CD4-positive, alpha-beta T cell (primary cell): ENCODE measurements around the gene OPN3. TPM values are rescaled to one million over a fixed set of nuclear protein-coding genes. Genes with fewer than 3 reads are reported as not detected.

Source experiments
- ATAC-seq: fragments of 200-7000 bp; cut with Tn5 transposase; one replicate; pipeline ENCODE4 v1.10.0; 2022; ENCODE audit warnings: mild to moderate bottlenecking; ENCODE audit not compliant: poor library complexity
- CTCF ChIA-PET: fragments of 350-600 bp; sonication (Branson Sonifier 250); formaldehyde crosslinking; loops from one replicate; lab custom pipeline; 2021; ENCODE audit warnings: antibody characterized with exemption, inconsistent platforms; lab: Charles Lee
- POLR2A ChIA-PET: fragments of 350-600 bp; sonication (Branson Sonifier 250); formaldehyde crosslinking; loops from one replicate; lab custom pipeline; 2021; ENCODE audit warnings: antibody characterized with exemption, inconsistent platforms; lab: Charles Lee
- DNase-seq, 14 experiments: peaks; one replicate each; pipeline ENCODE4 v3.0.0-alpha.2; 2013 to 2020; ENCODE audit warnings: mixed read lengths in 2 of 14
- H3K27ac ChIP-seq, 2 donors: one replicate each; pipeline versions ENCODE4 v1.5.1 to v1.7.0; 2013; ENCODE audit warnings: low read length in 2 of 2, low read depth in 1 of 2, mild to moderate bottlenecking in 1 of 2
- H3K27me3 ChIP-seq, 2 experiments: 1 replicate in 1 of 2; 2 replicates in 1 of 2; pipeline versions ENCODE4 v1.6.1 to v1.7.0; 2013; ENCODE audit warnings: low read length in 2 of 2, control low read depth in 1 of 2, mild to moderate bottlenecking in 1 of 2, moderate library complexity in 1 of 2; ENCODE audit not compliant: insufficient read depth in 2 of 2, control insufficient read depth in 1 of 2
- H3K36me3 ChIP-seq: one replicate; pipeline ENCODE4 v1.6.1; 2013; ENCODE audit warnings: low read length, control low read depth; ENCODE audit not compliant: insufficient read depth
- H3K4me1 ChIP-seq: one replicate; pipeline ENCODE4 v1.6.1; 2013; ENCODE audit warnings: low read length, control low read depth; ENCODE audit not compliant: insufficient read depth
- H3K4me3 ChIP-seq: one replicate; pipeline ENCODE4 v1.5.1; 2013; ENCODE audit warnings: mild to moderate bottlenecking, low read length, moderate library complexity
- H3K9me3 ChIP-seq, 2 experiments: 1 replicate in 1 of 2; 2 replicates in 1 of 2; pipeline versions ENCODE4 v1.6.1 to v1.7.0; 2013; ENCODE audit warnings: low read length in 2 of 2, mild to moderate bottlenecking in 2 of 2, control low read depth in 1 of 2, moderate library complexity in 1 of 2; ENCODE audit not compliant: control insufficient read depth in 1 of 2, insufficient read depth in 1 of 2
- H3K27ac Mint-ChIP-seq: one replicate; pipeline ENCODE4 v1.8.0; 2020; ENCODE audit warnings: mixed read lengths
- H3K27me3 Mint-ChIP-seq: one replicate; pipeline ENCODE4 v1.8.0; 2021; ENCODE audit warnings: mixed read lengths
- H3K36me3 Mint-ChIP-seq: one replicate; pipeline ENCODE4 v1.8.0; 2021; ENCODE audit warnings: low read depth, mixed read lengths
- H3K4me1 Mint-ChIP-seq: one replicate; pipeline ENCODE4 v1.8.0; 2021; ENCODE audit warnings: low read depth, mixed read lengths
- H3K4me3 Mint-ChIP-seq: one replicate; pipeline ENCODE4 v1.8.0; 2020; ENCODE audit warnings: mild to moderate bottlenecking, mixed read lengths
- H3K9me3 Mint-ChIP-seq: one replicate; pipeline ENCODE4 v1.8.0; 2020; ENCODE audit warnings: mixed read lengths
- intact Hi-C, 2 experiments: fragments of 100-400 bp; cut with DNase I in 1 of 2; cut with micrococcal nuclease in 1 of 2; formaldehyde crosslinking; loops; one replicate each; pipeline versions ENCODE4 v1.15.1 to v1.9.0; 2023 to 2025; cut with DNase I, micrococcal nuclease
- total RNA-seq, 174 experiments: library from RNA in 2 of 174; stranded (reverse) in 2 of 174; gene quantifications; one replicate each; pipeline ENCODE4 v1.2.3 and lab custom pipeline; 2021 to 2026
- TF ChIP-seq, protein P1 (sequence below): fragments of 200-600 bp; IDR thresholded peaks from one replicate; pipeline ENCODE4 v1.8.0; 2022; ENCODE audit warnings: antibody characterized with exemption, mild to moderate bottlenecking

Gene OPN3
- total RNA-seq, 2 experiments from 2014 or later, result 1.9 to 2.3 TPM

DNA sequence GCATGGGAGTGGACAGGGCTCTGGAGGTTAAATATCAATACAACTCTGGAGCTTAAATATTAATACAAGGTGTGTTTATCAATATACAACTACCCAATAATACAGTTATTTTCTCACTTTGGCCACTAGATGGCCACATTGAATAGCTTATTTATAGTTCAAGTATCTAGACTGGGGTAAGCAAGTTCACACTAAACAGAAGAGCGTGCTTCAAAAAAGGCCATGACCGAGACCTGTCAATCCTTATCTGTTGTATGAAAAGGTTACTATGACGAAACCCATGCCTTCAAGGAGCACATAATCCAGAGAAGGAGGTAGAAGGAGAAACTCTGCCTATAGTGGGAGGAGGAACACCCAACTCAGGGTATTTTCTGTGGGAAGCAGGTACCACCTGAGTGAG lies 29.1 kb downstream of the OPN3 start:
- Mint-ChIP-seq H3K36me3 (no peaks in the 10 kb centered on the region), H3K27me3 (no peaks in the 10 kb centered on the region), H3K4me1 (no peaks in the 10 kb centered on the region), H3K4me3 (no peak overlapping the region), H3K27ac (no peak overlapping the region), H3K9me3 (no peaks in the 10 kb centered on the region)
- H3K4me3 ChIP-seq, result no peak overlapping the region
- no peaks in the 10 kb centered on the region for H3K4me1 ChIP-seq
- POLR2A ChIA-PET, result interaction anchor here (1.2 to 2.9 kb wide), 3 partner anchors 16 to 285 kb away, joined by 3 to 23 read pairs (median 5); partner anchors contain the start of gene EXO1
- ATAC-seq (peak; percentile 93), DNase-seq (peak in 5 of 14 experiments; percentile 5 to 76 (median 68))
- no peaks in the 10 kb centered on the region for H3K9me3 ChIP-seq
- CTCF ChIA-PET, result interaction anchor here (0.6 to 2.4 kb wide), 11 partner anchors 10 to 387 kb away, joined by 3 to 24 read pairs (median 4); partner anchors contain the start of genes CHML, MAP1LC3C and OPN3
- no peaks in the 10 kb centered on the region for H3K36me3 ChIP-seq
- no peak overlapping the region for H3K27ac ChIP-seq
- TF ChIP-seq, protein P1, sequence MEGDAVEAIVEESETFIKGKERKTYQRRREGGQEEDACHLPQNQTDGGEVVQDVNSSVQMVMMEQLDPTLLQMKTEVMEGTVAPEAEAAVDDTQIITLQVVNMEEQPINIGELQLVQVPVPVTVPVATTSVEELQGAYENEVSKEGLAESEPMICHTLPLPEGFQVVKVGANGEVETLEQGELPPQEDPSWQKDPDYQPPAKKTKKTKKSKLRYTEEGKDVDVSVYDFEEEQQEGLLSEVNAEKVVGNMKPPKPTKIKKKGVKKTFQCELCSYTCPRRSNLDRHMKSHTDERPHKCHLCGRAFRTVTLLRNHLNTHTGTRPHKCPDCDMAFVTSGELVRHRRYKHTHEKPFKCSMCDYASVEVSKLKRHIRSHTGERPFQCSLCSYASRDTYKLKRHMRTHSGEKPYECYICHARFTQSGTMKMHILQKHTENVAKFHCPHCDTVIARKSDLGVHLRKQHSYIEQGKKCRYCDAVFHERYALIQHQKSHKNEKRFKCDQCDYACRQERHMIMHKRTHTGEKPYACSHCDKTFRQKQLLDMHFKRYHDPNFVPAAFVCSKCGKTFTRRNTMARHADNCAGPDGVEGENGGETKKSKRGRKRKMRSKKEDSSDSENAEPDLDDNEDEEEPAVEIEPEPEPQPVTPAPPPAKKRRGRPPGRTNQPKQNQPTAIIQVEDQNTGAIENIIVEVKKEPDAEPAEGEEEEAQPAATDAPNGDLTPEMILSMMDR, result peak; percentile 85
- intact Hi-C loops, result loop anchor here (1.0 to 10.0 kb wide), 12 partner anchors 16 to 1716 kb away; partner anchors contain the start of genes MAP1LC3C (in 2 of the 2), EXO1 (in 1 of the 2) and KMO (in 1 of the 2)
- no peaks in the 10 kb centered on the region for H3K27me3 ChIP-seq

GRCh38 chr1:241610056-241610815 lies 29.9 kb downstream of the OPN3 start:
- no peaks in the 10 kb centered on the region for H3K27me3 ChIP-seq
- ATAC-seq (no peak), DNase-seq (no peak)
- H3K36me3 ChIP-seq, result no peaks in the 10 kb centered on the region
- H3K9me3 Mint-ChIP-seq, result no peaks in the 10 kb centered on the region
- H3K4me1 Mint-ChIP-seq, result no peaks in the 10 kb centered on the region
- H3K4me3 ChIP-seq, result no peak overlapping the region
- intact Hi-C loops, result loop anchor here (2.0 to 10.0 kb wide), 9 partner anchors 17 to 1717 kb away; partner anchors contain the start of genes MAP1LC3C (in 2 of the 2), EXO1 (in 1 of the 2) and KMO (in 1 of the 2)
- H3K9me3 ChIP-seq, result no peaks in the 10 kb centered on the region
- no peak overlapping the region for H3K4me3 Mint-ChIP-seq
- H3K36me3 Mint-ChIP-seq, result no peaks in the 10 kb centered on the region
- H3K27me3 Mint-ChIP-seq, result no peaks in the 10 kb centered on the region
- H3K27ac Mint-ChIP-seq, result no peak overlapping the region
- ChIA-PET POLR2A (interaction anchor here (1.2 to 2.9 kb wide), 3 partner anchors 17 to 286 kb away, joined by 3 to 23 read pairs (median 5); partner anchors contain the start of gene EXO1), CTCF (interaction anchor here (0.6 to 2.4 kb wide), 11 partner anchors 11 to 388 kb away, joined by 3 to 24 read pairs (median 4); partner anchors contain the start of genes CHML, MAP1LC3C and OPN3)
- no peak overlapping the region for H3K27ac ChIP-seq
- H3K4me1 ChIP-seq, result no peaks in the 10 kb centered on the region
- TF ChIP-seq, protein P1, result no peak

DNA sequence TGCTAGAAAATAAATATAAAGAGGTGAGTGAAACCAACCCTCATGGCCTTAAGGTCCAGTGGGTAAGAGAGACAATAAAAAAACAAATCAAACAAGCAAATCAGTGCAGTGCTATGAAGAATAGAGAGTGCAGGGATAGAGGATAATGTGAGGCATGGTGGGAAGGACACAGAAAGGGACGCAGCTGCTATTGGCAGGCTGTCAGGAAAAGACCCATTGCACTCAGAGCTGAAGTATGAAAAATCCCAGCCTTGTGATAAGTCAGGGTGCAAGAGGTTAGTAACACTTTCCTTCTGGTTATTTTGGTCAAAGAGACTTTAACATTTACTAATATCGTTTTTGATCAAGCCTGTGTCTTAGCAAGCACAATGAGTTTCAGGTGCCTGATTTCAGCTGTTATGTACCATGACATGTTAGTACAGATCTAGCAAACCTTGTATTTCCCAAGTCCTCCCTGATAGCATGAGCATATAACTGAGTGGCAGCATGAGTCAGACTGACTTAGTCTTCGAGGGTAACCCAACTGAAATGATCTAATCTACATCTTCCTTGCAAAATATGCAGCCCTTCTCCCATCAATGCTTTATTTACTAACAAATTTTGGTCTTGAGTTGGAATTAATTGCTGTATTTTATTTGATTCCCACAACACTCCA lies 31.7 kb downstream of the OPN3 start:
- H3K36me3 ChIP-seq, result no peaks in the 10 kb centered on the region
- H3K9me3 ChIP-seq, result no peaks in the 10 kb centered on the region
- Mint-ChIP-seq H3K27ac (no peak overlapping the region), H3K4me3 (no peak overlapping the region), H3K9me3 (no peaks in the 10 kb centered on the region), H3K4me1 (no peaks in the 10 kb centered on the region), H3K36me3 (no peaks in the 10 kb centered on the region), H3K27me3 (no peaks in the 10 kb centered on the region)
- no peak overlapping the region for H3K4me3 ChIP-seq
- no peaks in the 10 kb centered on the region for H3K4me1 ChIP-seq
- TF ChIP-seq, protein P1, result no peak
- ChIA-PET POLR2A (no interaction called here), CTCF (no interaction called here)
- H3K27ac ChIP-seq, result no peak overlapping the region
- ATAC-seq (no peak), DNase-seq (no peak)
- intact Hi-C loops, result loop anchor here in 1 of 2 experiments (5.0 kb wide), 2 partner anchors 234 to 1714 kb away; no protein-coding TSS in a partner anchor
- H3K27me3 ChIP-seq, result no peaks in the 10 kb centered on the region
